UCSD-AML1 (cell line): ENCODE data around the gene DKC1.
"Not testable (repeated sequence)": the region's sequence is repeated elsewhere in the genome, so short reads cannot be mapped to it uniquely, and the experiment has no call there.

Experiments
- DNase-seq: peaks from one replicate; lab custom pipeline; 2025; ENCODE audit not compliant: unreplicated experiment; lab: John Stamatoyannopoulos, UW

The DKC1 gene

GRCh38 chrX:154785716-154786115 is 23.1 kb downstream of the DKC1 start:
- DNase-seq = no peak

GRCh38 chrX:154791467-154791866 is 28.8 kb downstream of the DKC1 start:
- DNase-seq = no peak

- DNase-seq = no peak
Observed at GRCh38 chrX:154791939-154792338, 29.3 kb downstream of the DKC1 start.

- no peak for DNase-seq
Observed at GRCh38 chrX:154793084-154793795, 30.6 kb downstream of the DKC1 start.

- no peak for DNase-seq
Observed at GRCh38 chrX:154795016-154795415, 32.4 kb downstream of the DKC1 start.

GRCh38 chrX:154797006-154797405 is 34.3 kb downstream of the DKC1 start:
- DNase-seq = no peak

- no peak for DNase-seq
Observed at GRCh38 chrX:154799556-154800348, 37.1 kb downstream of the DKC1 start.

- no peak for DNase-seq
Observed at GRCh38 chrX:154800478-154801210, 38.0 kb downstream of the DKC1 start.

GRCh38 chrX:154802947-154803346 is 40.3 kb downstream of the DKC1 start:
- DNase-seq = no peak

GRCh38 chrX:154804261-154804956 is 41.7 kb downstream of the DKC1 start:
- no peak for DNase-seq

- DNase-seq = peak; percentile 84
Observed at GRCh38 chrX:154804957-154805695, 42.5 kb downstream of the DKC1 start, which contains the start of gene MPP1. Gene MPP1 (minus strand): TSS chrX:154805485. CDS start chrX:154805373, 112 bp downstream.

- DNase-seq = no peak
Observed at GRCh38 chrX:154805696-154806091, 43.0 kb downstream of the DKC1 start.

- DNase-seq = no peak
Observed at GRCh38 chrX:154806837-154807501, 44.3 kb downstream of the DKC1 start.

- no peak for DNase-seq
Observed at GRCh38 chrX:154809939-154810665, 47.4 kb downstream of the DKC1 start.

- DNase-seq = no peak
Observed at GRCh38 chrX:154812341-154813101, 49.9 kb downstream of the DKC1 start.

- DNase-seq = no peak
Observed at GRCh38 chrX:154813801-154814200, 51.1 kb downstream of the DKC1 start.

- no peak for DNase-seq
Observed at GRCh38 chrX:154815274-154815818, 52.7 kb downstream of the DKC1 start.

- DNase-seq = not testable (repeated sequence)
Observed at GRCh38 chrX:154816326-154816898, 53.7 kb downstream of the DKC1 start.
